Measurements from ENCODE around the gene ASTE1. TPM values are rescaled to one million over a fixed set of nuclear protein-coding genes. Genes with fewer than 3 reads are reported as not detected.

Gene ASTE1
- total and polyA plus RNA-seq, 10 of the 15 experiments (the other 5 are each of a cell fraction or from before 2014, with no cell fraction given) = 5.1 to 12.0 (median 8.2) TPM

- no TSS peak for BruUV-seq (replicated peaks)
- 0% methylated on average over 2 of the region's 2 CpGs for WGBS (ENCODE audit: insufficient coverage, insufficient replicate concordance, low lambda C conversion rate, missing lambda C conversion rate)
- Histone ChIP-seq H3K36me3 (ENCODE audit: control insufficient read depth in 2 of 2, insufficient read depth in 2 of 2, low read length in 1 of 2) (no peaks in the 10 kb centered on the region), H3K27ac (ENCODE audit: control insufficient read depth, insufficient read depth) (no peak overlapping the region), H3K79me2 (ENCODE audit: control insufficient read depth, insufficient read depth, low read length) (no peaks in the 10 kb centered on the region), H2AFZ (ENCODE audit: control insufficient read depth, low read depth, low read length) (no peak overlapping the region), H3K9me3 (replicated peaks; ENCODE audit: control insufficient read depth, insufficient read depth, low read length) (no peaks in the 10 kb centered on the region), H3K27me3 (replicated peaks in 1 of 2; ENCODE audit: control insufficient read depth in 2 of 2, insufficient read depth in 2 of 2, low read length in 1 of 2) (no peaks in the 10 kb centered on the region), H3K4me1 (ENCODE audit: control insufficient read depth, insufficient read depth, low read length) (peaks cover 9% of the 10 kb centered on the region), H3K4me3 (no peak overlapping the region), H3K4me2 (ENCODE audit: control insufficient read depth, insufficient read depth) (no peak overlapping the region), H4K20me1 (ENCODE audit: control insufficient read depth, insufficient read depth) (no peaks in the 10 kb centered on the region), H3K9ac (ENCODE audit: control insufficient read depth, insufficient read depth, low read length) (no peak overlapping the region)
- TF ChIP-seq CBFB (IDR thresholded peaks at IDR 0.05; ENCODE audit: low read depth) (no peak), KLF5 (IDR thresholded peaks at IDR 0.05; ENCODE audit: partially characterized antibody) (no peak), BCL3 (IDR thresholded peaks at IDR 0.05; ENCODE audit: borderline replicate concordance, insufficient read depth, low read depth, low read length, poor library complexity, severe bottlenecking) (no peak), NFXL1 (IDR thresholded peaks at IDR 0.05; ENCODE audit: borderline replicate concordance) (no peak), YBX1 (IDR thresholded peaks at IDR 0.05) (no peak), TAF1 (IDR thresholded peaks at IDR 0.05; ENCODE audit: borderline replicate concordance, low read depth, low read length) (no peak), BACH1 (IDR thresholded peaks at IDR 0.05; ENCODE audit: borderline replicate concordance) (no peak), BCL11A (IDR thresholded peaks at IDR 0.05; ENCODE audit: low read depth, low read length) (no peak), SREBF2 (IDR thresholded peaks at IDR 0.05; ENCODE audit: low read length) (no peak), RELB (IDR thresholded peaks at IDR 0.05; ENCODE audit: low read depth) (no peak)
- TF ChIP-seq, protein P1, sequence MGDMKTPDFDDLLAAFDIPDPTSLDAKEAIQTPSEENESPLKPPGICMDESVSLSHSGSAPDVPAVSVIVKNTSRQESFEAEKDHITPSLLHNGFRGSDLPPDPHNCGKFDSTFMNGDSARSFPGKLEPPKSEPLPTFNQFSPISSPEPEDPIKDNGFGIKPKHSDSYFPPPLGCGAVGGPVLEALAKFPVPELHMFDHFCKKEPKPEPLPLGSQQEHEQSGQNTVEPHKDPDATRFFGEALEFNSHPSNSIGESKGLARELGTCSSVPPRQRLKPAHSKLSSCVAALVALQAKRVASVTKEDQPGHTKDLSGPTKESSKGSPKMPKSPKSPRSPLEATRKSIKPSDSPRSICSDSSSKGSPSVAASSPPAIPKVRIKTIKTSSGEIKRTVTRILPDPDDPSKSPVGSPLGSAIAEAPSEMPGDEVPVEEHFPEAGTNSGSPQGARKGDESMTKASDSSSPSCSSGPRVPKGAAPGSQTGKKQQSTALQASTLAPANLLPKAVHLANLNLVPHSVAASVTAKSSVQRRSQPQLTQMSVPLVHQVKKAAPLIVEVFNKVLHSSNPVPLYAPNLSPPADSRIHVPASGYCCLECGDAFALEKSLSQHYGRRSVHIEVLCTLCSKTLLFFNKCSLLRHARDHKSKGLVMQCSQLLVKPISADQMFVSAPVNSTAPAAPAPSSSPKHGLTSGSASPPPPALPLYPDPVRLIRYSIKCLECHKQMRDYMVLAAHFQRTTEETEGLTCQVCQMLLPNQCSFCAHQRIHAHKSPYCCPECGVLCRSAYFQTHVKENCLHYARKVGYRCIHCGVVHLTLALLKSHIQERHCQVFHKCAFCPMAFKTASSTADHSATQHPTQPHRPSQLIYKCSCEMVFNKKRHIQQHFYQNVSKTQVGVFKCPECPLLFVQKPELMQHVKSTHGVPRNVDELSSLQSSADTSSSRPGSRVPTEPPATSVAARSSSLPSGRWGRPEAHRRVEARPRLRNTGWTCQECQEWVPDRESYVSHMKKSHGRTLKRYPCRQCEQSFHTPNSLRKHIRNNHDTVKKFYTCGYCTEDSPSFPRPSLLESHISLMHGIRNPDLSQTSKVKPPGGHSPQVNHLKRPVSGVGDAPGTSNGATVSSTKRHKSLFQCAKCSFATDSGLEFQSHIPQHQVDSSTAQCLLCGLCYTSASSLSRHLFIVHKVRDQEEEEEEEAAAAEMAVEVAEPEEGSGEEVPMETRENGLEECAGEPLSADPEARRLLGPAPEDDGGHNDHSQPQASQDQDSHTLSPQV (IDR thresholded peaks at IDR 0.05) = no peak
- ChIA-PET CTCF (no interaction called here), POLR2A (no interaction called here), RAD21 (ENCODE audit: unreplicated experiment) (no interaction called here), SMC1A (ENCODE audit: uncharacterized antibody, unreplicated experiment) (no interaction called here)
- FAIRE-seq = no peak
- in situ Hi-C loops (cut with MboI) = no loop called here
- no peak for DNase-seq (ENCODE audit: low read depth, low spot score)
- intact Hi-C loops (cut with micrococcal nuclease; ENCODE audit: unreplicated experiment) = no loop called here
- no peak for ATAC-seq
These were observed 45.5 kb upstream of the ASTE1 start for GRCh38 chr3:131072099-131072559.

Measured in GM12878 (cell line).